GM19372 (cell line): Measurements from ENCODE around the gene ARHGEF6.

Source experiments
- ATAC-seq: cut with Tn5 transposase; IDR thresholded peaks from one replicate; pipeline ENCODE4 v1.9.1; 2021; ENCODE audit warnings: mild to moderate bottlenecking, low read depth, moderate library complexity; ENCODE audit not compliant: unreplicated experiment

Gene ARHGEF6

GRCh38 chrX:136710325-136710951 is 70.3 kb downstream of the ARHGEF6 start:
- ATAC-seq, result no peak

GRCh38 chrX:136708348-136708747 is 72.4 kb downstream of the ARHGEF6 start:
- ATAC-seq, result peak; percentile 49

DNA sequence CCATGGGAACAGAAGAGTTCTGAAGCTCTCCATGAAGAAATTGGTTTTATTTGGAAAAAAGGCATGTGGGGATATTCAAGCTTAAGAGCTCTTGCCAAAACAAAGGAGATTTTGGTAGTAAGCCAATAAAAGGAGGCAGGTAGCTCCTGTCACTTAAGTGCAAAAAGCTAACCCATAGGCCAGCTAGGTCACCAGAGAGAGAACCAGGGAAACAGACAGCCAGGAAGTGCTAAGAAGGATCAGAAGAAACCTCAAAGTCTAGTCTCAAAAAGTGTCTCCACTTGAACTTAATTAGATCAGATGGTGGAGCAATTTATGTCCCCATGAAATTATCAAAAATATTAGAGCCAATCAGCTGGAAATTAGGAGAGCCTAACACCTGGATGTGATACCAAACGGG is 83.6 kb downstream of the ARHGEF6 start:
- ATAC-seq, result no peak

DNA sequence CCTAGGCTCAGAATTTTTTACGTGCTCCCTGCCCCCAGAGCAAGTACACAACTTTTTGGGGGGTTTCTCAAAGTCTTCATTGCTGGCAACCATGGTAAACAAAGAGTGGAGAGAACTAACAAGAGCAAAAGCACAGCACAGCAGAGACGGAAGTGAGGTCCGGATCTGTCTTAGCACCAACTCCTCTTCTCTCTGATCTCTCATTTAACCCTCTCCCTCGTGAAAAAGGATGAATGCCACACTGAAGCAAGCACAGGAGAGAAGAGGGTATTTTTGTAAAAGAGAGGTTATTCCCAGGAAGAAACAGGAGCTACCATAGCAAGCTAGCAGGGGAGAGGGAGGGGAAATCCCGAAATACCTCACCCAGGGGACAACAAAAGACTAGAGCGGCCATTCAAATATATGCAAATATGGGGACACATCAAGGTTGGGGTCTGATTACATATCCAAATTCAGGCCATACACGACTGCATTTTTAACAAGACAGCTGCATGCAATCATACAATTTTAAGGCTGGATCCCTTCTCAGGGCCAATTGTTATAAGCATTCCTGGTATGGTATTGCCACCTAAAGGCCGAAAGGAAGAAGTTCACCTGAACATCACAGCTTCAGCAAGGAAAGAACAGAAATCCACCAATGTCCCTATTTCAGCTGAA is 86.2 kb downstream of the ARHGEF6 start:
- ATAC-seq, result no peak

GRCh38 chrX:136692271-136692670 is 88.5 kb downstream of the ARHGEF6 start:
- ATAC-seq, result no peak

GRCh38 chrX:136691028-136691809 is 89.5 kb downstream of the ARHGEF6 start:
- no peak for ATAC-seq

DNA sequence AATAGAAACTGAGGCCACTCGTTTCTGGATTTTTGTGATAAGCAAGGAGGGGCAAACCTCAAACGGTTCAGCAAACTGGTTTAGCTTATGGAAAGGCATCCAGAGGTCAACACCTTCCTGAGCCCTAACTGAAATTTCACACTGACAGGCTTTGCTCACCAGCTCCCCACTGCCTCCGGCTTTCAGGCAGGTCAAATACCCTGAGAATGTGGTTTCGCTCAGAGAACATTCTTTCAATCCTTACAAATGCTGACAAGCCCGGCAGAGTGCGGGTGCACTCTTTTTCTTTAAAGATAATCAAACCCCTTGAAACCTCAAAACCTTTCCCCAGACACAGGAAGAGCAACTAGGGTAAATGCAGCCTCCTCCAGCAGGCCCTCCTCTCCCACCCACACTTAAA is 91.3 kb downstream of the ARHGEF6 start:
- no peak for ATAC-seq

- no peak for ATAC-seq
Observed at GRCh38 chrX:136687457-136687856, 93.3 kb downstream of the ARHGEF6 start.

DNA sequence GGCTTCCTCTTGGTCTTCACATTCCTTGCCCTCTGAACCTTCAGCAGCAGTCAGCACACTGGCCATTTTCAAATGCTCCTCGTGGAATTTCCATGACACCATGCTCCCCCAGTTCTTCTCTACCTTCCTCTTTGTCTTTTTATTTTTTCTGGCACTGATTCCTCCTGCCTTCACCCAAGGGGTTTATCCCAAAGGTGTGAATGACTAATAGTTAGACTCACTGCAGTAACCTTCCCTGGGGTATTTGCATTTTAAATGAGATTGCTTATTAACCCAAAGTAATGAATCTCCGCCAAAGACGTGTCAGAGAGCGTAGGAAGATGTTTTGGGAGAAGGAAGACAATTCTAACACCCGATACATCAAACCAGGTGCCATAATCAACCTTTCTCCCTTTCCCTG is 96.6 kb downstream of the ARHGEF6 start:
- ATAC-seq, result no peak

DNA sequence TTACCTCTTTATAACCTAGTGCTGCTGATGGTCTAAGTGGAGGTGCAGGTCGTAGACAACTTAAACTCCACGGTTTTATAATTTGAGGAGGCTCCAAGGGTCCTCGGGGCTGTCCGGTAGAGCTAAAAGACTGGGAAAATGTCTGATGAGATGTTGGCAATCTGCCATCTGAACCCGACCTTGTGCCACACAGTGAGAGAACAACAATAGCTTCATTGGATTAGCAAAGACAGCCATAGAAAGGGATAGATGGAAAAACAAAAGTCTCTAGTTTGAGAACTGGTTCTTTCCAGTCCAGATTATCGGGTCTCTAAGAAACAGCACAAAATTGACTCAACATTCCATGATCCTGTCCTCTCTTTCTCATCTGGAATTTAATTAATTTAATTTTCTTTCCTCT is 101.2 kb downstream of the ARHGEF6 start:
- no peak for ATAC-seq

GRCh38 chrX:136674270-136674985 is 106.3 kb downstream of the ARHGEF6 start:
- no peak for ATAC-seq

DNA sequence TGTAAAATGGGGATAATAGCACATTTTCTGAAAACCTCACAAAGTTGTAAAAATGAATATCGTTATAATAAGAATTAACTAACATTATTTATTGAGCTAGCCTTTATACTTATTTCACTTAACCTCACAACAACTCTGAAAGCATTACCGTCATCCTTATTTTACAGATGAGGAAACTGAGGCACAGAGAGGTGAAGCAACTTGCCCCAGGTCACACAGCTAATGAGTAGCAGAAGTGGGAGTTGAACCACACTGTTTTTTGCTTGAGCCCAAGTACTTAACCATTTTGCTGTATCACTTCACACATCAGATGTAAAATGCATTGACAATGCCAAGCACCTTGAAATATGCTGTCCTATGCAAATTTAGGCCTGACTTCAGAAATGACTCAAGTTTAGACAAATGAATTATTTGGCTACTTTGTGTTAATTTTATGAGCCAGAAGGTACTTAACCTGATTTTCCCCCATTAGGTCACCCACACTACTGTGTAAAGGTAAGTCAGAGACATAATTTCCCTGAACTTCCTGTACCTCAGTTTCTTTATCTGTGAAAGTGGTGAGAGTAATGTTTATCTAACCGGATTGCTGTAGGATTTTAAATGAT is 109.6 kb downstream of the ARHGEF6 start:
- ATAC-seq, result no peak

GRCh38 chrX:136667446-136668168 is 113.1 kb downstream of the ARHGEF6 start:
- ATAC-seq, result no peak

GRCh38 chrX:136666088-136666487 is 114.6 kb downstream of the ARHGEF6 start:
- ATAC-seq, result no peak

GRCh38 chrX:136665258-136665900 is 115.4 kb downstream of the ARHGEF6 start:
- no peak for ATAC-seq

- ATAC-seq, result no peak
Observed at GRCh38 chrX:136662976-136663375, 117.8 kb downstream of the ARHGEF6 start.

GRCh38 chrX:136662104-136662503 is 118.6 kb downstream of the ARHGEF6 start:
- no peak for ATAC-seq

DNA sequence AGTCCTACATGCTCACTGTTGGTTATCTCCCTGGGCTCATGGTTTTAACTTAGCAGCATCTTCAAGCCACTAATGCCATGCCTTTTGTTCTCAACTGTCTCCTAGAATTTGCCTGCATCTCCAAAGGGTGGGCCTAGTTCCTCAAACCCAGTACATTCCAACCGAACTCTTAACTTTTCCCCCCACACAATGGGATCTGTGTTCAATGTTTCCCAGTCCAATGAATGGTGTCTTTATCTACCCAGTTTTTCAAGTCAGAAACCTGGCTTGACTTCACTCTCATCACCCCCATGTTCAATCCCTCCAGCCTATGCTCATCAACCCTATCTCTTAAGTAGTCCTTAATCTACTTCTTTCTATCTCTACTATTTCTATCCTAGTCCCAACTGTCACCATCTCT is 119.8 kb downstream of the ARHGEF6 start:
- ATAC-seq, result no peak

DNA sequence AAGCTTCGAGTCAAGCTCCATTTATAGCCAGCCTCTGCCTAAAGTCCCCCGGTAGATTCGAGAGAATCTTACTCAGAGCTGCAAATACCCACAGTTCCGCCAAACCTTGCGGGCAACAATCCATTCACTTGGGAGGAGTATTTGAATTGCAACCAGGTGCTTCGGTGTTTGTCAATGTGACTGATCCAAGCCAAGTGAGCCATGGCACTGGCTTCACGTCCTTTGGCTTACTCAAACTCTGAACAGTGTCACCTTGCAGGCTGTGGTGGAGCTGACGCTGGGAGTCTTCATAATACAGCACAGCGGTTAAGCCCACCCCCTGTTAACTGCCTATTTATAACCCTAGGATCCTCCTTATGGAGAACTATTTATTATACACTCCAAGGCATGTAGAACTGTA is 121.6 kb downstream of the ARHGEF6 start:
- no peak for ATAC-seq

DNA sequence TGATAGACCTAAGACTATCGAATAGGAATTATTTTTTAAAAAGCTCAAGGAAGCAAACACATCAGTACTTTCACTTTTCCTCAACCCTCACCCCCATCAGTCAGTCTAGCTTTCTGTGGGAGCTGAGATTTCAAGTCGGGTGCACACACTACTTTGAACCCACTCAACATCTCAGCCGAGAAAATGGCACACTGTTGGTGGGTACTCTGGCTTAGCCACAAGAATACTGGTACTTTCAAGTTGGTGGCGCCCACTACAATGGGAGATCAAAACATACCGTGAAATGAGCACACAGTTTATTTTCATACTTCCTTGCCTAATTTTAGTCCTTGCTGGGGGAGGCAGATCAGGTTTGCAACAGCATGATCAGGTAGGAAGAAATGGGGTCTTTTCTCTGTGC is 122.6 kb downstream of the ARHGEF6 start:
- no peak for ATAC-seq
